HG02588 (cell line): Measurements from ENCODE around the gene STKLD1.
"Not testable (repeated sequence)": the region's sequence is repeated elsewhere in the genome, so short reads cannot be mapped to it uniquely, and the experiment has no call there.

ENCODE experiments used
- ATAC-seq: cut with Tn5 transposase; IDR thresholded peaks from one replicate; pipeline ENCODE4 v1.9.1; 2021; ENCODE audit warnings: mild to moderate bottlenecking, moderate library complexity; ENCODE audit not compliant: unreplicated experiment

STKLD1 gene

DNA sequence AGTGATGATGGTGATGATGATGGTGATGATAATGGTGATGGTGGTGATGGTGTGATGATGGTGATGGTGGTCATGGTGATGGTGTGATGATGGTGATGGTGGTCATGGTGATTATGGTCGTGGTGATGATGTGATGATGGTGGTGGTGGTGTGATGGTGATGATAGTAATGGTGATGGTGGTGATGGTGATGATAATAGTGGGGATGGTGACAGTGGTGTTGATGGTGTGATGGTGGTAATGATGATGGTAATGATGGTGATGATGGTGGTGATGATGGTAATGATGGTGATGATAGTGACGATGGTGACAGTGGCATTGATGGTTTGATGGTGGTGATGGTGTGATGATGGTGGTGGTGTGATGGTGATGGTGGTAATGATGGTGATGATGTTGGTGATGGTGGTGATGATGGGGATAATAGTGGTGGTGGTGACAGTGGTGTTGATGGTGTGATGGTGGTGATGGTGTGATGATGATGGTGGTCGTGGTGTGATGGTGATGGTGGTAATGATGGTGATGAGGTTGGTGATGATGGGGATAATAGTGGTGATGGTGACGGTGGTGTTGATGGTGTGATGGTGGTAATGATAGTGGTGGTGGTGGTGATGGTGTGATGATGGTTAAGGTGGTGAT lies 6.5 kb downstream of the STKLD1 start:
- no peak for ATAC-seq

DNA sequence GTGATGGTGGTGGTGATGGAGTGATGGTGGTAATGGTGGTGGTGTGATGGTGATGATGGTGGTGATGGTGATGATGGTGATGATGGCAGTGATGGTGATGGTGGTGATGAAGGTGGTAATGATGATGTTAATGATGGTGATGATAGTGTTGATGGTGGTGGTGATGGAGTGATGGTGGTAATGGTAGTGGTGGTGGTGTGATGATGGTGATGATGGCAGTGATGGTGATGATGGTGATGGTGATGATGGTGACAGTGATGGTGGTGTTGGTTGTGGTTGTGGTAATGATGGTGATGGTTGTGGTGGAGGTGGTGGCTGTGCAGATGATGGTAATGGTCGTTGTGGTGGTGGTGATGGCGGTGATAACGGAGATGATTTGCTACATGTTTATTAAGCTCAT lies 7.3 kb downstream of the STKLD1 start:
- ATAC-seq, result no peak

DNA sequence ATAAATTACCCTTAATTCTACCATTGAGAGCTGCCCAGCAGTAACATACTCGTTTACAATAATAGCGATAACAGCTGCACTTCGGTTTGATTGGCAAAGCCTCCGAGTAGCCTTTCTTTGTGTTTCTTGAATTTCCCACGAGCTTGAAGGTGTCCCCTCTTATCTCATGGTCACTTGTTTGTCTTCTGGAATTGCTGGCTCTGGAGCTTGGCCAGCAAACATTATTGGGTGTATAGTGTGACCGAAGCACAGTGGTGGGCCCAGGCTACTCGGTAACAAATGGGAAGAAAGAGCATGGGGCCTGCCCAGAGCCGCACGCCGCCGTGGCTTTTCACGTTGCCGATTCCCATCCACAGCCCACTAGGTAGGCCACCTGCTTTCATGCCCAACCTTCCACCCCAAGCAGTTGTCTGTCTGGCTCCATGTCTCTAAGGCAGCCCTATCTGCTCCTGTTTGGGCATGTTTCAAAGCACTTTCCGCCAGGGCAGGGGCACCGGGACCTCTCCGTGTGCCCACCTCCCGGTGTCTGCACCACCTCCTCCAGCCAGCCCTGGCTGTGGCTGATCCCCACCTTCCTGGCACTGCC lies 8.7 kb downstream of the STKLD1 start:
- no peak for ATAC-seq

DNA sequence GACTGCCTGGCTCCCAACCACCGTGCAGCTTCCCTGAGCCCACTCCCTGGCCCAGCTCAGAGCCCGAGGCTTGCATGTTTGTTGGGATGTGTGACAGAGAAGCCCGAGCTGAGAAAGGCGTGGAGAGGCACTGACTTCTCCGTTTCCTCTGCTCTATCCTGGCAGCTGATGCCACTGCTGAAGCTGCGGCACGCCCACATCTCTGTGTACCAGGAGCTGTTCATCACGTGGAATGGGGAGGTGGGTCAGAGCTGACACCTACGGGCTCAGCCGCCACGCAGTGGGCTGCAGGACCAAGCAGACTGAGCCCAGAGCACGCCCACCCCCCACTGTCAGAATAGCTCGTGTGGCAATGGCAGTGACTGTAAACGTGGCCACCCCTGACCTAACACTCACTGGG lies 9.3 kb downstream of the STKLD1 start:
- no peak for ATAC-seq

- no peak for ATAC-seq
Observed at GRCh38 chr9:133386338-133386737, 10.2 kb downstream of the STKLD1 start.

DNA sequence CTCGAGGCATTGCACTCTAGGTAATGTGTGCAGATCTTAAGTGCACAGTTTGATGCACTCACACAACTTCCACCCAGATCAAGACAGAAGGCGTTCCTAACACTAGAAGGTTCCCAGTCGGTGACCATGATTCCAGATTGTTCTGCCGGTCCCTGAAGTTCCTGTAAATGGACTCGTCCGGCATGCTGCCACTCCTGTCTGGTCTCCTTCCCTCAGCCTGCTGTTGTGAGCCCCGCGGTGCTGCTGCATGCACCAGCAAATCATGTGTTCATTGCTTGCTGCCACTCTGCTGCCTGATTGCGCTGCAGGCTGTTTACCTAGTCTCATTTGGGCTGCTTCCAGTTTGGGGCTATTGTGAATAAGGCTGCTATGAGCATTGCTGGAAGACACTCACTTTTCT lies 11.5 kb downstream of the STKLD1 start:
- ATAC-seq, result no peak

DNA sequence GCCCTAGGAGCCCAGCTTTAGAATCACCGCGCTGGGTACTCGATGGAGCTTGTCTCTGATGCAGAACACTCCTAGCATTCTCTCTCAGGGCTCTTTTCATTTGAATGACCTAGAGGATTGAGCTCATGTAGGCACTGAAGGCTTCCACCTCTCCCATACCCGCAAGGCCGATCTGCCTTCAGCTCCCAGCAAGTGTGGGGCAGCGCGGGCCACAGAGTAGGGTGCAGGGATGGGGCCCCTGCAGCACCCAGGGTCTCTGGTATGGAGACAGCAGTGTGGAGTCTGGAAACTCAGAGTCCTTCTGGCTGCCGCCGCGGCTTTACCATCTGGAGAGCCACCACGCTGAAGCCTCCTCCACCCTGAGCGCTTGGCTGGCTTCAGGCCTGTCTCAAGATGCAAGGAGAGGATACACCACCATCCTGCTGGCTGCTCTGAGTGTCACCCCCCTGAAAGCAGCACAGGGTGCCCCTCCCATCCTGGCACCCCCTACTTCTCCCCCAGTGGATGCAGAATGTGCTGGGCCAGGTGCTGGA lies 12.9 kb downstream of the STKLD1 start:
- ATAC-seq, result no peak

- ATAC-seq, result no peak
Observed at GRCh38 chr9:133389562-133389961, 13.4 kb downstream of the STKLD1 start.

DNA sequence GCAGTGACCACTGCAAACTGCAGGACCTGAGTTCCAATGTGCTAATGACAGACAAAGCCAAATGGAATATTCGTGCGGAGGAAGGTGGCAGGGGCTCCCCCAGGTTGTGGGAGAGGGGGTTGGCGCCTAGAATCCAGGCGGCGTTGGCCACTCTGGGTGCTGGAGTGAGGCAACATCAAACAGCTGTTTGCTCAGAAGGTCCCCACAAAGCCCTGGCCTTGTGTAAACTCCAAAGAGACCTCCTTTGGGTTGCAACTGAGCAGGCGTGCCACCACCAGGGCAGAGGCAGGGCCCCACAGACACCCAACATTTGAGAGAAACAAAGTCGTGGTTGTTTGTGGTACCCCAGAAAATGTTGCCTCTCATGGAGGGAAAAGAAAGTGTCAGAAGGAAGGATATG lies 14.5 kb downstream of the STKLD1 start:
- ATAC-seq, result no peak

- ATAC-seq, result not testable (repeated sequence)
Observed at GRCh38 chr9:133391449-133391848, 15.3 kb downstream of the STKLD1 start.

DNA sequence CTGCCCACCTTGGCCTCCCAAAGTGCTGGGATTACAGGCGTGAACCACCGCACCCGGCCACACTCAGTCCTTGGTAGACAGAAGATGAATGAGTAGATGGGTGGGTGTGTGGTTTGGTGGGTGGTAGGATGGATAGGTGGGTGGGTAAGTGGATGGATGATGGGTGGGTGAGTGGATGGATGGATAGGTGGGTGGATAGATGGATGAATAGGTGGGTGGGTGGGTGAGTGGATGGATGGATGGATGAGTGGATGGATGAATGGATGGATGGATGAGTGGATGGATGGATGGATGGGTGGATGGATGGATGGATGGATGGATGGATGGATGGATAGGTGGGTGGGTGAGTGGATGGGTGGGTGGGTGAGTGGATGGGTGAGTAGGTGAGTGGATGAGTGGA lies 16.1 kb downstream of the STKLD1 start:
- ATAC-seq, result not testable (repeated sequence)

DNA sequence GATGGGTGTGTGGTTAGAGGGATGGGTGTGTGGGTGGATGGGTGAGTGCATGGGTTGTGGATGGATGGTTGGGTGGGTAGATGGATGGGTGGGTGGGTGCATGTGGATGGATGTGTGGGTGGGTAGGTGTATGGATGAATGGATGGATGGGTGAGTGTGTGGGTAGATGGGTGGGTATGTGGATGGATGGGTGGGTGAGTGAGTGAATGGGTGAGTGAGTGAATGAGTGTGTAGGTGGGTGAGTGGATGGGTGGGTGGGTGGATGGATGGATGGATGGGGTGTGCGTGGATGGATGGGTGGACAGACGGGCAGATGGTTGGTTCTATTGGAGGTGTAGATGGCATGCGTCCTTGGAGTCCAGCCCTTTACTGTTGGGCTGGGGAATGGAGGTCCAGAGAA lies 17.2 kb downstream of the STKLD1 start:
- ATAC-seq, result no peak

GRCh38 chr9:133394687-133395271 lies 18.6 kb downstream of the STKLD1 start:
- no peak for ATAC-seq

GRCh38 chr9:133396952-133397351 lies 20.8 kb downstream of the STKLD1 start:
- ATAC-seq, result no peak

DNA sequence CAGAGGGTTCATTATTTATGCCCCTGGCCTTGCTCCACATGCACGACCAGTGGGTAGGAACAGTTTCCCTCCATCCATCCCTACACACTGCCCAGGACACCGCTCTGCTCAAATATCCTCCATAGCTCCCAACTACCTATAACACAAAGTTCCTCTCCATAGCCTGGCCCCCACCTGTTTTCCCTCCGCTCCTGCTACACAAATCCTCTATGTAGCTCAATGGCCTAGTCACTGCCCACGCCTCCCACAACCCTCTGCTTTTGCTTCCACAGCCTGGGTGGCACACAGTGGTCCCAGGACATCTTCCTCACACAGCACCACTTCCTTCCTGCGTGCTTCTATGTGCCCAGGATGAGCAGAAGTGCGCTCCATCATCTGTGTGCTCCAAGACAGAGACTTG lies 21.2 kb downstream of the STKLD1 start:
- no peak for ATAC-seq

DNA sequence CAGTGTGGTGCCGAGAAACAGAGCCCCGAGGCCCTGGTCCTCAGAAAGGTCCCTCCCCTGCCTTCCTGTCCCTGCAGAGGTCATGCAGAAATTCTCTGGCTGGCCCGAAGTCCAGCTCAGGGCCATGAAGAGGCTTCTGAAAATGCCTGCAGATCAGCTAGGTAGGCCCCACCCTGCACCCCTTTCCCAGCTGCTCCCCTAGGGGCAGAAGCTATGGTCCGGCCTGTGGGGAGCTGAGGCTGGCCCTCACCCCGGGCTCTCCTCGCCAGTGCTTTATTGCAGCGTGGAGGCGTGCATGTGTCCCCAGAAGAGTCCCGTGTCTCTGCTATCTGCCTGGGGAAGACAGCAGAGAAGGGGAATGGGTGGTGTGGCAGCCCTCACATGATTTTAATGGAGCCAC lies 21.7 kb downstream of the STKLD1 start:
- no peak for ATAC-seq

DNA sequence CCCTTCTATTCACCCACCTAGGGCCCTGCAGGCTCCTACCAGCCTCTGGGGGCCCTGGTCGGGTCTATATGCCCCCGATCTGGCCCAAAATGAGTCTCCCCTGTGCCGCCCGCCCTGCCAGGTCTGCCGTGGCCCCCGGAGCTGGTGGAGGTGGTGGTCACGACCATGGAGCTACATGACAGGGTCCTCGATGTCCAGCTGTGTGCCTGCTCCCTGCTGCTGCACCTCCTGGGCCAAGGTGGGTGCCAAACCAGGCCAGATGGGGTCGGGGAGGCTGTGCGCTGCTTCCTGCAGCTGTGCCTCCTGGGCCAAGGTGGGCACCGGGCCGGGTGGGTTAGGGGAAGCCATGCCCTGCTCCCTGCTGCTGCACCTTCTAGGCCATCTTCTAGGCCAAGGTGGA lies 24.1 kb downstream of the STKLD1 start:
- ATAC-seq, result no peak

DNA sequence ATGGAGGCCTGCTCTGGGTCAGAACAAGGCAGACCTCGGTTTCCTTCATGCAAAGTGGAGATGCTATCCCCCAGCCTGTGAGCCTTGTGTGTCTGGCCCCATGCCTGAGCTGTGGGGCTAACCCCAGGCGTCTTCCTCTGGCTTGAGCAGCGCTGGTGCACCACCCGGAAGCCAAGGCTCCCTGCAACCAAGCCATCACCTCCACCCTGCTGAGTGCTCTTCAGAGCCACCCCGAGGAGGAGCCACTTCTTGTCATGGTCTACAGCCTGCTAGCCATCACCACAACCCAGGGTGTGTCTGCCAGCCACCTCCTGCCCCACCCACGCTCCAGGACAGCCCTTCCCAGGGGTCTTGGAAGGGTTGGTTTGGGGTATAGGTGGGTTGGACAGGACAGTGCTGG lies 25.4 kb downstream of the STKLD1 start:
- no peak for ATAC-seq

DNA sequence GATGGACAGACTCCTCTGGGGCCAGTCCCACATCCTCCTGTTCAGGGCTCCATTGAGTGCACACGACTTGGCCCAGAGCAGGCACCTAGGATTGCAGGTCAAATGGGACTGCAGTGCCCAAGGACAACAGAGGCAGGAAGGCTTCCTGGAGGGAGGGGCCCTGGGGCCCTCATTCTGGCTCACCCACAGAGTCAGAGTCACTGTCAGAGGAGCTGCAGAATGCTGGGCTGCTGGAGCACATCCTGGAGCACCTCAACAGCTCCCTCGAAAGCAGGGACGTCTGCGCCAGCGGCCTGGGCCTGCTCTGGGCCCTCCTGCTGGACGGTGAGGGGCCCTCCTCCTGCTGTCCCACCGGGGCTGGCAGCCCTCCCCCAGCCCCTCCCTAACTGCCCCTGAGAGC lies 26.5 kb downstream of the STKLD1 start:
- no peak for ATAC-seq

GRCh38 chr9:133403766-133404453 lies 27.7 kb downstream of the STKLD1 start:
- ATAC-seq, result no peak

GRCh38 chr9:133404454-133405002 lies 28.4 kb downstream of the STKLD1 start:
- ATAC-seq, result no peak
